Keratinocyte (primary cell): ENCODE data around the gene ACOXL. TPM values are rescaled to one million over a fixed set of nuclear protein-coding genes. Genes with fewer than 3 reads are reported as not detected.

Experiments used
- DNase-seq: peaks from one replicate; pipeline ENCODE4 v3.0.0-alpha.2; 2011; ENCODE audit warnings: low read depth, missing footprints, low spot score
- FAIRE-seq: peaks from 2 replicates; lab custom pipeline; 2011; peaks lifted over from hg19 to GRCh38; lab: Jason Lieb, UNC
- H2AFZ ChIP-seq: 2 replicates; pipeline ENCODE4 v1.6.0; 2012; ENCODE audit warnings: low read length, control low read depth, inconsistent platforms; ENCODE audit not compliant: control insufficient read depth
- H3K27ac ChIP-seq: 2 replicates; pipeline ENCODE4 v1.5.1; 2011; ENCODE audit warnings: low read length; ENCODE audit not compliant: control insufficient read depth, insufficient read depth
- H3K27me3 ChIP-seq: 3 replicates; pipeline ENCODE4 v1.6.0; 2011; ENCODE audit warnings: low read length; ENCODE audit not compliant: control insufficient read depth, insufficient read depth; ENCODE audit errors: extremely low read depth
- H3K36me3 ChIP-seq, 2 experiments: 2 replicates in 1 of 2; 3 replicates in 1 of 2; pipeline ENCODE4 v1.5.1; 2011; ENCODE audit warnings: low read length in 2 of 2, mild to moderate bottlenecking in 1 of 2; ENCODE audit not compliant: control insufficient read depth in 2 of 2, insufficient read depth in 2 of 2; ENCODE audit errors: extremely low read depth in 1 of 2
- H3K4me1 ChIP-seq: 3 replicates; pipeline ENCODE4 v1.5.1; 2011; ENCODE audit warnings: low read length; ENCODE audit not compliant: control insufficient read depth, insufficient read depth; ENCODE audit errors: extremely low read depth
- H3K4me2 ChIP-seq: 3 replicates; pipeline ENCODE4 v1.6.0; 2011; ENCODE audit warnings: low read depth, low read length; ENCODE audit not compliant: control insufficient read depth, insufficient read depth; ENCODE audit errors: extremely low read depth
- H3K4me3 ChIP-seq, 3 experiments: fragments of 200-600 bp in 1 of 3; sonication (generic) in 1 of 3; 2 replicates in 2 of 3; 3 replicates in 1 of 3; pipeline ENCODE4 v1.5.1; 2011 to 2016; ENCODE audit warnings: low read length in 3 of 3, mild to moderate bottlenecking in 3 of 3, control low read depth in 2 of 3, inconsistent platforms in 1 of 3, low read depth in 1 of 3, mixed read lengths in 1 of 3, mixed run types in 1 of 3, moderate library complexity in 1 of 3; ENCODE audit not compliant: control insufficient read depth in 2 of 3, insufficient read depth in 2 of 3; ENCODE audit errors: extremely low read depth in 1 of 3
- H3K79me2 ChIP-seq: 2 replicates; pipeline ENCODE4 v1.6.0; 2012; ENCODE audit warnings: low read length; ENCODE audit not compliant: control insufficient read depth, insufficient read depth
- H3K9ac ChIP-seq: 3 replicates; pipeline ENCODE4 v1.6.0; 2011; ENCODE audit warnings: low read length; ENCODE audit not compliant: control insufficient read depth, insufficient read depth; ENCODE audit errors: extremely low read depth
- H3K9me1 ChIP-seq: 3 replicates; pipeline ENCODE4 v1.6.0; 2011; ENCODE audit warnings: low read length; ENCODE audit not compliant: control insufficient read depth, insufficient read depth; ENCODE audit errors: extremely low read depth
- H3K9me3 ChIP-seq: 2 replicates; pipeline ENCODE4 v1.5.1; 2012; ENCODE audit warnings: low read depth, low read length; ENCODE audit not compliant: control insufficient read depth
- H4K20me1 ChIP-seq: 3 replicates; pipeline ENCODE4 v1.6.0; 2011; ENCODE audit warnings: low read length; ENCODE audit not compliant: control insufficient read depth, insufficient read depth; ENCODE audit errors: extremely low read depth
- EZH2 ChIP-seq: IDR thresholded peaks from one replicate; pipeline ENCODE4 v1.6.1; 2012; ENCODE audit warnings: inconsistent platforms, mild to moderate bottlenecking, low read length, moderate library complexity
- dilution Hi-C: fragments of 300-500 bp; cut with MboI; formaldehyde crosslinking; loops from one replicate; pipeline ENCODE4 v1.7.0; 2020; ENCODE audit warnings: low sequenced_read_pairs; ENCODE audit not compliant: extremely low pct_ligation_motif_present
- polyA plus RNA-seq, 5 experiments: library from polyadenylated mRNA; depleted of rRNA in 3 of 5; stranded (reverse) in 3 of 5; stranded (forward) in 1 of 5; unstranded in 1 of 5; fragments of >200 nt; gene quantifications; 1 replicate in 1 of 5; 2 replicates in 3 of 5; 3 replicates in 1 of 5; pipeline versions ENCODE4 v1.2.1 to v1.2.3, GENCODE V29; 2011 to 2012; ENCODE audit warnings: missing spikeins in 2 of 5, low read depth in 1 of 5, low replicate concordance in 1 of 5
- TF ChIP-seq, protein P1 (sequence below), 3 experiments: IDR thresholded peaks in 1 of 3; conservative IDR thresholded peaks in 1 of 3; optimal IDR thresholded peaks in 1 of 3; 2 replicates in 2 of 3; 3 replicates in 1 of 3; pipeline versions ENCODE3 to v1.5.1; 2011; ENCODE audit warnings: low read length in 3 of 3, mild to moderate bottlenecking in 3 of 3, moderate library complexity in 2 of 3, control low read depth in 1 of 3, inconsistent platforms in 1 of 3; ENCODE audit not compliant: insufficient read depth in 2 of 3; ENCODE audit errors: extremely low read depth in 1 of 3

ACOXL gene
- polyA plus RNA-seq, 1 donor (not counting 4 experiments of a cell fraction or from before 2014, with no cell fraction given) = 0.04 TPM

DNA sequence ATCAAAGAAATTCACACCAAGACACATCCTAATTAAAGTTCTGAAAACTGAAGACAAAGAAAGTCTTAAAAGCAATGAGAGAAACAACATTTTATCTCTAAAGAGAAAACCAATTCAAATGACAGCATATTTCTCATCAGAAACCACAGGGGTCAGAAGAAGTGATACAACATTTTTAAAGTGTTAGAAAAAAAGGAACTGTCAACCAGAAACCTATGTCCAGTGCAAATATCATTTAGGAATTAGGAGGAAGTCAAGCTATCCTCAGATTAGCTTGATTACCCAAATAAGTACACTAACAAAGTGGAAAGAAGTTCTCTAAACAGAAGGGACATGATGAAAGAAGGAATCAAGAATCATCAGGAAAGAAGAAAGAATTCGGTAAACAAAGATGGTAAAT lies 328.8 kb downstream of the ACOXL start:
- no peaks in the 10 kb centered on the region for H3K79me2 ChIP-seq
- no peaks in the 10 kb centered on the region for H3K36me3 ChIP-seq
- dilution Hi-C loops = no loop called here
- H4K20me1 ChIP-seq = no peaks in the 10 kb centered on the region
- H3K9me3 ChIP-seq = no peaks in the 10 kb centered on the region
- no peak overlapping the region for H3K9ac ChIP-seq
- no peaks in the 10 kb centered on the region for H3K9me1 ChIP-seq
- H3K4me2 ChIP-seq = no peak overlapping the region
- TF ChIP-seq EZH2 = no peak
- TF ChIP-seq, protein P1, sequence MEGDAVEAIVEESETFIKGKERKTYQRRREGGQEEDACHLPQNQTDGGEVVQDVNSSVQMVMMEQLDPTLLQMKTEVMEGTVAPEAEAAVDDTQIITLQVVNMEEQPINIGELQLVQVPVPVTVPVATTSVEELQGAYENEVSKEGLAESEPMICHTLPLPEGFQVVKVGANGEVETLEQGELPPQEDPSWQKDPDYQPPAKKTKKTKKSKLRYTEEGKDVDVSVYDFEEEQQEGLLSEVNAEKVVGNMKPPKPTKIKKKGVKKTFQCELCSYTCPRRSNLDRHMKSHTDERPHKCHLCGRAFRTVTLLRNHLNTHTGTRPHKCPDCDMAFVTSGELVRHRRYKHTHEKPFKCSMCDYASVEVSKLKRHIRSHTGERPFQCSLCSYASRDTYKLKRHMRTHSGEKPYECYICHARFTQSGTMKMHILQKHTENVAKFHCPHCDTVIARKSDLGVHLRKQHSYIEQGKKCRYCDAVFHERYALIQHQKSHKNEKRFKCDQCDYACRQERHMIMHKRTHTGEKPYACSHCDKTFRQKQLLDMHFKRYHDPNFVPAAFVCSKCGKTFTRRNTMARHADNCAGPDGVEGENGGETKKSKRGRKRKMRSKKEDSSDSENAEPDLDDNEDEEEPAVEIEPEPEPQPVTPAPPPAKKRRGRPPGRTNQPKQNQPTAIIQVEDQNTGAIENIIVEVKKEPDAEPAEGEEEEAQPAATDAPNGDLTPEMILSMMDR (optimal IDR thresholded peaks at IDR 0.05 in 1 of 3, IDR thresholded peaks at IDR 0.05 in 1 of 3, conservative IDR thresholded peaks at IDR 0.05 in 1 of 3; ENCODE audit: extremely low read depth in 1 of 3, insufficient read depth in 2 of 3, low read length in 3 of 3) = no peak
- no peak overlapping the region for H2AFZ ChIP-seq
- H3K27ac ChIP-seq = no peak overlapping the region
- DNase-seq (no peak), FAIRE-seq (no peak)
- peaks cover 14% of the 10 kb centered on the region for H3K27me3 ChIP-seq
- H3K4me1 ChIP-seq = no peaks in the 10 kb centered on the region
- no peak overlapping the region for H3K4me3 ChIP-seq

DNA sequence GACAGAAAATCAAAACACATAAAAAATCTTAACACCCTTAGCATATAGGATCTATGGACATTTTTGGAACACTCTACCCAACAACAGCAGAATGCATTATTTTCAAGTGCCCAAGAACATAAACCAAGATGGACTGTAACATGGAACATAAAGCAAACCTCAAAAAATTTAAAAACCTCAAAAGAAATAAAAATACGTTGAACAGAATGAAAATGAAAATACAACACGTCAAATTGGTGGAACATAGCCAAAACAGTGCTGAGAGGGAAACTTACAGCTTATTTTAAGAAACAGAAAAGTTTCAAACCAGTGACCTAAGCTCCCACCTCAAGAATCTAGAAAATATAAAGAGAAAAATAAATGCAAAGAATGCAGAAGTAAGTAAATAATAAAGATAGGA lies 330.0 kb downstream of the ACOXL start:
- Histone ChIP-seq H2AFZ (no peak overlapping the region), H3K9me3 (no peaks in the 10 kb centered on the region), H3K4me1 (no peaks in the 10 kb centered on the region), H3K9me1 (no peaks in the 10 kb centered on the region), H3K4me2 (no peak overlapping the region), H3K27me3 (peaks cover 14% of the 10 kb centered on the region), H3K36me3 (no peaks in the 10 kb centered on the region), H3K79me2 (no peaks in the 10 kb centered on the region), H3K9ac (no peak overlapping the region), H3K4me3 (no peak overlapping the region), H3K27ac (no peak overlapping the region), H4K20me1 (no peaks in the 10 kb centered on the region)
- DNase-seq (no peak), FAIRE-seq (no peak)
- dilution Hi-C loops = no loop called here
- TF ChIP-seq, protein P1 (optimal IDR thresholded peaks at IDR 0.05 in 1 of 3, IDR thresholded peaks at IDR 0.05 in 1 of 3, conservative IDR thresholded peaks at IDR 0.05 in 1 of 3; ENCODE audit: extremely low read depth in 1 of 3, insufficient read depth in 2 of 3, low read length in 3 of 3) = no peak
- no peak for TF ChIP-seq EZH2
